HG03280 (cell line): Measurements from ENCODE around the gene PRDM16.

ENCODE experiments used
- ATAC-seq: cut with Tn5 transposase; IDR thresholded peaks from one replicate; pipeline ENCODE4 v1.9.1; 2021; ENCODE audit warnings: mild to moderate bottlenecking, moderate library complexity; ENCODE audit not compliant: unreplicated experiment

The PRDM16 gene

GRCh38 chr1:3219005-3219790, 150.2 kb downstream of the PRDM16 start:
- no peak for ATAC-seq

DNA sequence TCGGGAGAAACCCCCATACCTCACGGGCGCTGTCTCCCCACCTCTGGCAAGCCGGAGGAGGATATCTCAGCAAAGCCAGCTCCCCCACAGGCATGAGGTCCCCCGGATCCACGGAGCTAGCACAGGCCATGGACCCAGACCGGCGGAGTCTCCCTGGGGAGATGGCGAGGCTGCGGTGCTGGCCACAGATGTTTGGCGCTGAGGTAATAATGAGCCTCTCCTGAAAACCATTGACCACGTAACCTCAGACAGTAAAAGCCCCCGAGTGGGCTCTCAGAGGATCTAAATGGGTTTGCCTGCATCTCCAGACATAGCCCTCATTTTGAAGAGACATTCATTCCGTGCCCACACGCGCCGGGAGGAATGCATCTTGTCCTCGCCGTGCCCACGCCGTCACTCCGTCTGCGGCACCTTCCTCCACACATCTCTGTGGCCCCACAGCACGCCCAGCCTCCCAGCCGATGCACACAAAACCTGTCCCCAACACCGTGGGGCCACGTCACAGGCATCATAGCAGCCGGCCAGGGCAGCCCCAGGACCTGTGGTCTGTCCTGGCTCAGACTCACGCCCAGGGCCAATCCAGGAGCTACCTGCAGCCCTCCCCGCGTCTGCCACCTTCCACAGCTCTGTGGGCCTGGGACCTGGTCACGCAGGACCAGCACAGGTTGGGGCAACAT, 150.9 kb downstream of the PRDM16 start:
- no peak for ATAC-seq

DNA sequence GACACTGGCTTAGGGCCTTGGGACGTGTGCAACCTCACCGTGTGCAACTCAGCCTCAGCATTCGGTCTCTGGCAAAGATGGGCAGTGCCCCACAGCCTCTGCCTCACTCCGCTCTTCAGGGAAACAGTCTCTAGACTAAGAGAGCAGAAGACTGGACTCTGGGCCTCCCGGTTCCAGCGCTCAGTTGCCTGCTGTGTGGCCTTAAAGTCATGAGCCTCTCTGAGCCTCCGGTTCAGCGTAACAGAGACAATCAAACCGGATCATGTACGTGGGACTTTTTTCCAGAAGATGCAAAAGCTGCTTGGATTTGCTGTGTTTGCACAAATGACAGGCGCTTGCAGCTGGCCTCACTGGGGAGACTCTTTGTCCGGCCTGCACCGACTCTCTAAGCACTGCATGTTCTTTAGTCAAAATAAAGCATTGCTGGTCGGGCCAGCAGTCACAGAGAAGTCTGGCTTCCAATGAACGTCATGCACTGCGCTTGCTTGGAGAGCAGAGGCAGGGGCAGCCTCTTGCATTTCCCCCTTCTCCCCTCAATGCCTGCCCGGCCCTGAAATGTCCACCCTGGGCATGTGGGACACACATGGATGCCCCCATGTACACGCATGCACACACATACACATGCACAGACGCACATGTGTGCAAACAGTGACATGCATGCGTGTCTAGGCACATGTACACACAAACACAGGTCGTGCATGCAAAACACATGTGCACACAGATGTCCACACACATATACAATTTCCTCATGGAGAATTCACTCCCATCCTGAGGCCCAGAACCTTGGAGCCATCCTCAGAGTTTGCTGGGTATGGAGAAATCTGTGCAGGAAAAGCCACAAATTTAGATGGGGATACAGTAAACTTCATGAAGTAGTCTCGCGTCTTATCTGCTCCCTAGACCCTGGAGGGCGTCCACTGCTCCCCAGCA, 152.4 kb downstream of the PRDM16 start:
- ATAC-seq, result no peak

DNA sequence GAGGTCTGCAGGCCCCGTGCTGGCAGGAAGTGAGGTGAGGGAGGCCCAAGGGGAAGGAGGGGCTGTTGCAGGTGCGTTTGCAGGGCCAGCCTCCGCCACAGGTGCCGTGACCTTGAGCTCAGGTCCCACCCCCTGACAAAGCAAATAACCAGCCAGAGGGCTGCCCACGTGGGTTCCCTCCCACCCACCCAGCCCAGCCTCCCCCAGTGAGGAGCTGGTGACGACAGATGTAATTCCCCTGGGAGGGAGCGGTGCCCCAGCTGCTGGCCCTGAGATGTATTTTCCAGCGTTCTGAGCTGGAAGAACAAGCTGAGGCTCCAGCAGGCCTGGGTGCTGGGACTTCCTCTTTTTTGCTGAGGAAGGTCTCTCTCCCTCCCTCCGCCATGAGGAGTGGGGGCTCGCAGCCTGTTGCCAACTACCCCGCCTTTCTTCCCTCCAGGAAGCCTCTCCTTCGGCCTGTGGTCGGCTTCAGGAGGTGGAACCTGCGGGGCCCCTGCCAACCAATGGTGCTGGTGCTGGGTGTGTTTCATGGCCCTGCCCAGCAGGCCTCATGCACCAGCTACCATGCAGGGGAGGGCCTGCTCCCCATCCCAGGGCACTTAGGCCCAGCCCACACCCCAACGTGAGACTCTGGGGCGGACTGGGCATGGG, 153.2 kb downstream of the PRDM16 start:
- no peak for ATAC-seq

DNA sequence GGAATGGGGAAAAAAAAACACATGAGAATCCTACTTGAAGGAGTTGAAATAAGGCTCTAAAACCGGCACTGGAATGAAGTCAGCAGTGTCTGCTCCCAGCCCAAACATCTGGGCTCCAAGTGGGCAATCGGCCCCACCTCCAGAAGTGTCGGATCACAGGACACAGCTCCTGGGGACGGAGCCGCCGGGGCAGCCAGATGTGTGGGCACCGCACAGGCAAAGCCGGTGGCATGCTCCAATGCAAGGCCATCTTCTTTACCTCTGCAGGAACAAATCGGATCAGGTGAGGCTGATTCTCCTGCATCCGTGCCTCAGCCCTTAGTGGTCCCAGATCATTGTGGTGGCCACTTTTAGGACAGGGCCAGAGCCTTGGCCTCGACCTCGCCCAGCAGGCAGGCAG, 156.7 kb downstream of the PRDM16 start:
- no peak for ATAC-seq

DNA sequence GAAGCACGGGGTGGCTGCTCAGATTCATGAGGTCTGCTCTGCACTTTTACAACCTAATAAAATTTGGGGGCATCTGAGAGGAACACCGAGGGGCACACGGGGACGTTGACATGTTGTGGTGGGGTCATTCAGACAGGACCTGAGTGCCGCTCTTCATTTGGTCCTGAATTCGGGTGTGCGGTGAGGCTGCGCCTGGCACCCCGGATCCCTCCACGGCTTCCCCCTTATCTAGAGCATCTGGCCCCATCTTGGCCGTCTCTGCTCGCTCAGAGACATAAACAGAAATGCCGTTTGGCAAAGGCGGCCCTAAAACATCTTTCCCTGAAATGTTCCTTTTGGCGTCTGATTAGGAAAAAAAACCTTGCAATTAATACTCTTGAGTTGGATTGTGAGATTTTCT, 157.2 kb downstream of the PRDM16 start:
- no peak for ATAC-seq

DNA sequence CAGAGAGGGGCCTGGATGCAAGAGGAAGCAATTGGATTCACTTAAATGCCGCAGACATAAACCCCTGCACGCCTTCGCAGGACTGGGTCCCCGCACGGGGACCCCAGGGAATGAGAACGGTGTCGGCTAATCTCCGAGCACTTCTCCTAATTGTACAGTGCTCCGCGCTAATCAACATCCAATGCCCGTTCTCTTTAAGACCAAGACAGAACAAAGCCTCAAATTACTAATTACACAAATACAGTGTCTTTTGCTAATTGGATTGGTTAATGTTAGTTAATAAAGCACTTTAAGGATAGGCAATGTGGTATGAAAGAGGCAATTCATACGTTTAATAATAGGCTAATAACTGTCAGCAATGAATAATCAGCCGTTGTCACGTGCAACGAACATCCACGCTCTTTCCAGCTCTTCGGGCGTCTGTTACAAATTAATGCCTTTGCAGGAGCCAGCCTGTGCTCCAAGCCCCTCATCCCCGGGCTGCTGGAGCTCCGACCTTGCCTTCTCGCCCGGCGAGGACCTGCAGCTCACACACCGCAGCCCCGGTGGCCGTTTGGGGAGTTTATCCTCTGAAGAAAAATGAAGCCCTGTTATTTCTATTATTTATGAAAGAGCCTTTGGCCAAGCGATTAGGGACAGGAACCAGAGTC, 157.8 kb downstream of the PRDM16 start:
- no peak for ATAC-seq

DNA sequence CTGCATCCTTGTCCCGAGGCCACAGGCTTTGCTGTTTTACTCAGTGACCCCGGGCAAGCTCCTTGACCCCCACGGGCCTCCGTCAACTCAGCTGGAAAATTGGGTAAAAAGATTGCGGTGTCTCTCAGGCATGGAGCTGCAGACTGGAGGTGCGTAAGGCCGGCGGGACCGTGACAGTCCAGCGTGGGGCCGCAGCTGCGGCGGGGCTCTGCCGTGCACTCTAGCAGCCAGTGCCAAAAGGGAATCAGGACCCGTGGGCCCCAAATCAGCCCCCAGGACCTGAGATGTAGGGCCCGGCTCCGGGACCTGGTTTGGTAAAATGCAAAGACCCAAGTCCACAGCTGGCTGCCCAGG, 158.3 kb downstream of the PRDM16 start:
- ATAC-seq, result no peak

DNA sequence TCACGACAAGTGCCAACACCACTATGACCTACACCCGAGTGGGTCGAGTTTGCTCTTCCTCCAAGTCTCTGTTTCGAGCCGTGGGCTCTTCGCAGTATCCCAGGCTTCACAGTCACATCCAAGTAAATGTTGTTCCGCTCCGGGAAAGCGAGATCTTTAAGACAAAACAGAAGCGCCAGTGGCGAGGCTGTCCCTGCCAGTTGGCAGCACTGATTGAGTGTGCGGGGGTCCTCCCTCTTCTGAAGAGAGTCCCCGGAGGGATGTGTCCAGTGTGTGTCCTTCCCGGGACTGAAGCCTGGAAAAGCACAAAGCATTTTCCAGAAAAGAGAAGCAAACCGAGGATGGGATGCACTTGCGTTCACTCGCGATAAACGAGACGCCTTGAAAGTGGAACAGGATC, 158.9 kb downstream of the PRDM16 start:
- ATAC-seq, result no peak

- no peak for ATAC-seq
These were observed 160.2 kb downstream of the PRDM16 start for GRCh38 chr1:3229081-3229725.

DNA sequence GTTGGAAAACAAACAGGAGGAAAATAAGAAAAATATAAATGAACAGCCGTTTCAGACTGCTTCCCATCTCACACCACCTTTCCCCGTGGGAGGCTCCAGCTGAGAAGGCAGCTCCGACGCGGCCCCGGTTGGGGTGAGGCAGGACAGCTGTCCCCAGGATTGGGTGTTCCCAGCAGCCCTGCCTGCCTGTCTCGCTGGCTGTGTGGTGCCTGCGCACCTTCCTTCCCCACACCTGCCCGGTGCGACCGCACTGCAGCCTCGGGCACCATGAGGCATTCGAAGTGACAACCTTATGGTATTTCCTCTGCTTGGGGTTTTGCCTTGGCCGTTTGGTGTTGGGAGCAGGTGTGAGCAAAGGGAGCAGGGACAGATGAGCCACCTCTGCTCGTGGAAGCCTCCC, 161.6 kb downstream of the PRDM16 start:
- no peak for ATAC-seq

GRCh38 chr1:3231245-3231644, 162.2 kb downstream of the PRDM16 start:
- no peak for ATAC-seq

GRCh38 chr1:3231826-3232225, 162.8 kb downstream of the PRDM16 start:
- ATAC-seq, result no peak

GRCh38 chr1:3233031-3233430, 164.0 kb downstream of the PRDM16 start:
- ATAC-seq, result no peak

DNA sequence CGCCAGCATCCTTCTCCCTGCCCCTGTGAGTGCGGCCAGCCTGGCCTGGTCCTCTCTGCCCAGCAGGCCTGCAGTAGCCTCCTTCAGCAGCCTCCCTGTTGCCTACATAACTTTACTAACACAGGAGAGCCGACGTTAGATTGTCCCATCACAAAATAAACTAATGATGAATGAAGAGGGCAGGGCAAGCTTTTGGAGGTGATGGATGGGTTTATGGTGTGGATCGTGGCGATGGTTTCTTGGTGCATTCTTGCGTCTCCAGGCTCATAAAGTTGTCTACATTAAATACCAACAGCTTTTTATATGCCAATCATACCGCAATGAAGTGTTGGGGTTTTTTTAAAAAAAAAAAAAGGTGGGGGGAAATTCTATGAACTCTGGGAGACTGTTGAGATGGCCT, 164.5 kb downstream of the PRDM16 start:
- ATAC-seq, result no peak

GRCh38 chr1:3234281-3234680, 165.3 kb downstream of the PRDM16 start:
- no peak for ATAC-seq

DNA sequence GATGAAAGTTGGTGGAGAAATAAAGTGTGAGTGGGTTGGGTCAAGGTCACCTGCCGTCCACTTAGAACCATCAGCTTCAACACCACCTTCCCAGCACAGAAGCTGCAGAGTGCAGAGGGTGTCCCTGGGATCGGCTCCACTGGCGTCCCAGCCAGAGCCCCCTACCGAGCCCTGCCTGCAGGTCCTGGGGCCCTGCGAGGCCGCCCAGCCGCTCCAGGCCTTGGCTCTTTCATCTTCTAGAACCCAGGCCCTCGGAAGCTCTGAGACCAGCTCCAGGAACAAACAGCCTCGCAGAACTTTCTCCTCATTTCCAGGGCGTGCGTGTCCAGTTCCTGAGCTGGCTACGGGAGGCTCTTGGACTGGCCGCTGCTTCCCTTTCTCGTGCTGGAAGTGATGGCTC, 166.0 kb downstream of the PRDM16 start:
- ATAC-seq, result no peak

DNA sequence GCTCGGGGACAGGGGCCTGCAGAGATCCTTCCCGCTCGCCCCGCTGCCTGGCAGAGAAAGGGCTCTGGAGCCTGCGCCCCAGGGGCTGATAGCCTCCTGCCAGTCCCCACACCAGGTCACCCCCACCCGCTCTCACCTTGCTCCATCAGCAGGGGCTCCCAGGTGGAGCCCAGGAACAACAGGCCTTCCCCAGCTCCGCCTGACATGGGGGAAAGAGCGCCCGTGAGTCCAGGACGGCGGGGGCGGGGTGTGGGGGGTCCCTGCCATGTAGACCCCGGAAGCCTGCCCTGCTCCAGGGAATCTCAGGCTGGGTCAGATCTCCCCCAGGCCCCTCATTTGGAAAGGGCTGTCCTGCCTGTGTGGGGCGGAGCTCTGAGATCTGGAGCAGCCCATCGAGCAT, 166.5 kb downstream of the PRDM16 start:
- no peak for ATAC-seq

- ATAC-seq, result no peak
These were observed 167.4 kb downstream of the PRDM16 start for GRCh38 chr1:3236361-3236760.

DNA sequence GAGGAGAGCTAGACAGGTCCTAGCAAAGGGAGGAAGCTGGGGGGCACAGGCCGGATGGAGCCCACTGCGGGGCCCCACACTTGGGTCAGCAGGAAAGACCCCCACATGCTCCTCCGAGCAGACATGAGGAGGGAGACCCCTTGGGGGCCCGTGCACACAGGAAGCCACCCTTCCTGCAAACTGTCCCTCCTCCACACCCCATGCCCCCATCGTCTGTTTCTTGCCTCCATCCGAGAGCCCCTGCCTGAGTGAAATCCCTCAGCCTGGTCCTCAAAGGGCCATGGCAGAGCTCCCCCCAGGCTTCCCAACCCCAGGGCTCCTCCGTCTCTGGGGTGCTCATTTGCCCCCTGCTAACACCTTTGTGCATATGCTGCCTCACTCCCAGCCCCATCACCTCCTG, 168.0 kb downstream of the PRDM16 start:
- no peak for ATAC-seq
